ENCODE measurements around the gene WBP2. TPM values are rescaled to one million over a fixed set of nuclear protein-coding genes. Genes with fewer than 3 reads are reported as not detected.

WBP2 gene
- total RNA-seq, 1 experiment from 2014 or later = 49.5 TPM

- peak; percentile 42 for DNase-seq (ENCODE audit: low read depth, low spot score)
- in situ Hi-C loops (cut with HindIII; ENCODE audit: low pct_unique_long_range_greater_than_20kb, low sequenced_read_pairs) = no loop called here
Observed at GRCh38 chr17:75850928-75851692, 4.0 kb downstream of the WBP2 start.

GRCh38 chr17:75849724-75850123, 5.4 kb downstream of the WBP2 start:
- in situ Hi-C loops (cut with HindIII; ENCODE audit: low pct_unique_long_range_greater_than_20kb, low sequenced_read_pairs) = no loop called here
- no peak for DNase-seq (ENCODE audit: low read depth, low spot score)

GRCh38 chr17:75849279-75849646, 5.9 kb downstream of the WBP2 start:
- no peak for DNase-seq (ENCODE audit: low read depth, low spot score)
- in situ Hi-C loops (cut with HindIII; ENCODE audit: low pct_unique_long_range_greater_than_20kb, low sequenced_read_pairs) = no loop called here

GRCh38 chr17:75848523-75849278, 6.4 kb downstream of the WBP2 start:
- in situ Hi-C loops (cut with HindIII; ENCODE audit: low pct_unique_long_range_greater_than_20kb, low sequenced_read_pairs) = no loop called here
- peak; percentile 83 for DNase-seq (ENCODE audit: low read depth, low spot score)

GRCh38 chr17:75847614-75848522, 7.3 kb downstream of the WBP2 start:
- in situ Hi-C loops (cut with HindIII; ENCODE audit: low pct_unique_long_range_greater_than_20kb, low sequenced_read_pairs) = no loop called here
- DNase-seq (ENCODE audit: low read depth, low spot score) = no peak

GRCh38 chr17:75846692-75847613, 8.2 kb downstream of the WBP2 start:
- in situ Hi-C loops (cut with HindIII; ENCODE audit: low pct_unique_long_range_greater_than_20kb, low sequenced_read_pairs) = no loop called here
- no peak for DNase-seq (ENCODE audit: low read depth, low spot score)

- in situ Hi-C loops (cut with HindIII; ENCODE audit: low pct_unique_long_range_greater_than_20kb, low sequenced_read_pairs) = no loop called here
- DNase-seq (ENCODE audit: low read depth, low spot score) = no peak
Observed at GRCh38 chr17:75845933-75846691, 9.0 kb downstream of the WBP2 start.

- in situ Hi-C loops (cut with HindIII; ENCODE audit: low pct_unique_long_range_greater_than_20kb, low sequenced_read_pairs) = no loop called here
Observed at GRCh38 chr17:75845058-75845711, 9.9 kb downstream of the WBP2 start.

GRCh38 chr17:75844530-75845057, 10.5 kb downstream of the WBP2 start:
- in situ Hi-C loops (cut with HindIII; ENCODE audit: low pct_unique_long_range_greater_than_20kb, low sequenced_read_pairs) = no loop called here
- DNase-seq (ENCODE audit: low read depth, low spot score) = no peak

More at GRCh38 chr17:75845058-75845711, 9.9 kb downstream of the WBP2 start:
- DNase-seq (ENCODE audit: low read depth, low spot score) = peak; percentile 82

GRCh38 chr17:75843577-75844529, 11.3 kb downstream of the WBP2 start, which contains the start of gene UNC13D:
Gene UNC13D, minus strand, starts transcription at chr17:75844404. Its CDS starts 67 bp downstream, at chr17:75844337.
- in situ Hi-C loops (cut with HindIII; ENCODE audit: low pct_unique_long_range_greater_than_20kb, low sequenced_read_pairs) = no loop called here

GRCh38 chr17:75842963-75843576, 12.1 kb downstream of the WBP2 start:
- DNase-seq (ENCODE audit: low read depth, low spot score) = no peak
- in situ Hi-C loops (cut with HindIII; ENCODE audit: low pct_unique_long_range_greater_than_20kb, low sequenced_read_pairs) = no loop called here

More at GRCh38 chr17:75843577-75844529, 11.3 kb downstream of the WBP2 start, which contains the start of gene UNC13D:
- no peak for DNase-seq (ENCODE audit: low read depth, low spot score)

GRCh38 chr17:75842411-75842810, 12.7 kb downstream of the WBP2 start:
- no peak for DNase-seq (ENCODE audit: low read depth, low spot score)
- in situ Hi-C loops (cut with HindIII; ENCODE audit: low pct_unique_long_range_greater_than_20kb, low sequenced_read_pairs) = no loop called here

GRCh38 chr17:75840799-75841164, 14.4 kb downstream of the WBP2 start:
- DNase-seq (ENCODE audit: low read depth, low spot score) = no peak
- in situ Hi-C loops (cut with HindIII; ENCODE audit: low pct_unique_long_range_greater_than_20kb, low sequenced_read_pairs) = no loop called here
